GM12878 (cell line): Measurements from ENCODE around the gene DTX4. TPM values are rescaled to one million over a fixed set of nuclear protein-coding genes. Genes with fewer than 3 reads are reported as not detected.
A peak's percentile ranks its signal among the peaks of the same experiment; 100 is the strongest.

Source experiments
- ASH2L ChIP-seq: fragments of 300-600, 200-600 bp; sonication (generic); IDR thresholded peaks from 2 replicates; pipeline ENCODE4 v1.6.1; 2017; ENCODE audit warnings: low read depth, mild to moderate bottlenecking, borderline replicate concordance
- BCLAF1 ChIP-seq: fragments of 450-650 bp; IDR thresholded peaks from 2 replicates; pipeline ENCODE4 v1.6.1; 2017; ENCODE audit warnings: antibody characterized with exemption, mild to moderate bottlenecking, moderate library complexity
- BMI1 ChIP-seq: fragments of 450-650 bp; IDR thresholded peaks from 2 replicates; pipeline ENCODE4 v1.6.1; 2016; ENCODE audit warnings: mild to moderate bottlenecking, moderate library complexity, borderline replicate concordance
- IRF4 ChIP-seq: IDR thresholded peaks from 2 replicates; pipeline ENCODE4 v1.6.1; 2011; ENCODE audit warnings: low read depth, low read length
- JUND ChIP-seq: IDR thresholded peaks from 2 replicates; pipeline ENCODE4 v1.6.1; 2012; ENCODE audit warnings: low read depth, mild to moderate bottlenecking, low read length, improper control_type of control experiment, moderate library complexity
- KLF5 ChIP-seq: fragments of 450-650 bp; IDR thresholded peaks from 2 replicates; pipeline ENCODE4 v1.6.1; 2014; ENCODE audit warnings: mild to moderate bottlenecking; ENCODE audit not compliant: partially characterized antibody
- PAX5 ChIP-seq: IDR thresholded peaks from 2 replicates; pipeline ENCODE4 v1.6.1; 2011; ENCODE audit warnings: low read depth, low read length, borderline replicate concordance
- POLR2AphosphoS5 ChIP-seq: IDR thresholded peaks from 2 replicates; pipeline ENCODE4 v1.6.1; 2011; ENCODE audit warnings: mild to moderate bottlenecking, low read length, inconsistent platforms
- POU2F2 ChIP-seq: IDR thresholded peaks from 3 replicates; pipeline ENCODE4 v1.6.1; 2011; ENCODE audit warnings: low read depth, mild to moderate bottlenecking, low read length, borderline replicate concordance
- STAT1 ChIP-seq: fragments of 450-650 bp; conservative IDR thresholded peaks from 2 replicates; pipeline ENCODE4 v1.6.1; 2014; ENCODE audit warnings: antibody characterized with exemption, mild to moderate bottlenecking
- ZNF274 ChIP-seq: IDR thresholded peaks from one replicate; pipeline ENCODE4 v1.8.0; 2011; ENCODE audit not compliant: insufficient read length, insufficient read depth
- polyA plus RNA-seq, 11 experiments: library from polyadenylated mRNA; depleted of rRNA in 4 of 11; unstranded in 6 of 11; stranded (reverse) in 5 of 11; fragments of >200 nt; fragmentation: Nextera tagmentation in 4 of 11; fragmentation: Illumina TruSeq in 1 of 11; extraction: Ambion mirVana in 4 of 11; extraction: Trizol in 1 of 11; gene quantifications; 1 replicate in 1 of 11; 2 replicates in 10 of 11; pipeline versions ENCODE4 v1.2.1 to v1.2.3, GENCODE V29; 2011 to 2016; ENCODE audit warnings: inconsistent platforms in 2 of 11, missing spikeins in 2 of 11, low read depth in 1 of 11
- total RNA-seq, 4 experiments: library from RNA; depleted of rRNA in 3 of 4; stranded (reverse); fragments of >200 nt in 3 of 4; fragmentation: Illumina TruSeq in 1 of 4; extraction: Trizol in 1 of 4; gene quantifications; 2 replicates each; pipeline versions ENCODE4 v1.2.1 to v1.2.3, GENCODE V29; 2013 to 2021
- TF ChIP-seq, protein P1 (sequence below): IDR thresholded peaks from 2 replicates; pipeline ENCODE4 v1.6.1; 2012; ENCODE audit warnings: improper control_type of control experiment, low read depth, low read length; ENCODE audit not compliant: insufficient replicate concordance
- TF ChIP-seq, protein P2 (sequence below): fragments of 450-650 bp; IDR thresholded peaks from 2 replicates; pipeline ENCODE4 v1.6.1; 2016; ENCODE audit warnings: mild to moderate bottlenecking
- TF ChIP-seq, protein P3 (sequence below): fragments of 150-350 bp; IDR thresholded peaks from 2 replicates; pipeline ENCODE4 v1.6.1; 2014; ENCODE audit warnings: mild to moderate bottlenecking, low read depth, low read length
- TF ChIP-seq, protein P4 (sequence below): fragments of 450-650 bp; IDR thresholded peaks from 2 replicates; pipeline ENCODE4 v1.6.1; 2017; ENCODE audit warnings: low read depth, mild to moderate bottlenecking, moderate library complexity

Gene DTX4
- total and polyA plus RNA-seq, 10 of the 15 experiments (the other 5 are each of a cell fraction or from before 2014, with no cell fraction given), result 3.8 to 25.8 (median 10.5) TPM

DNA sequence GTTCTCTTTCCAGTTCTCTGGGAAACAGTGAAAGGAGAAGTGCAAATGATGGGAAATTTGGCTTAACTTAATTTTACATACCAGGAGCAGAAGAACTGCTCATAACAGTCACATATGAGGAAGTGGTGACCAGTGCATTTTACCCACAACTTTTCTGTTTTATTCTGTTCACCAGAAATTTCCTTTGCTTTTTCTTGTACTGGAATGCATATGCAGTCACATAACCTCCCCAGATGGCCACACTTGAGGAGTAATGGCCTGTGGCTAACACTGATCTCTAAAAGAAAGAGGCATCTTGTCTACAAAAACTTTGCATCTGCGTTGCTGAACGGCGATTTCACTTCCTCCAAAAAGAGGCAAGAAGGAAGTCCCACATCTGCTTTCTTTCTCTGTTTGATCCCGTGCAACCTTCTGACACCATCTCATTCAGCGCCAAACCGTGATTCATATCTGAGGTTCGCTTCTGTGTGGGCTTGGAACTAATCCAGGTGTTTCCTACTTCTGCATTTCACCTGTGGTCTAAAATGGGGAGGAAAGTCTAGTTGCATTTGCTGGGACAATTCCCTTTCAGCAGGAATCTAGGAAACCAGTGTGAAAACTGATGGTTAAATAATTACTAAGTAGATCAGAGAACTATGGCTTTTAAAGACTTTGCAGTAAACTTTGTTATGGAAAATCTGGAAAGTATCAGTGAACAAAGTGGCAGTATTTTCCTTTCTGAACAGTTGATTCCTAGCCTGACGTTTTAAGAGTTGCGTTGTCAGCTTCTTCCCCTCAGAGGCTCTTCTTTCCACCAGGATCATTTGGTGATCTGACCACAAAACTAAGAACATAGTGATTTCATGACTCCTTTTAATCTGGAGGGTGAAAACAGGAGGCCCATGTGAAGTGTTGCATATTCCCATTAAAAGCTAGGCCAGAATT, 45.0 kb downstream of the DTX4 start (continued):
- TF ChIP-seq PAX5 (peak; percentile 97), POLR2AphosphoS5 (peak; percentile 65; the same call in 1 of the 2 replicates), BCLAF1 (no peak), STAT1 (0 out of 2 replicates have a peak, but pooled peaks have one; percentile 33), ASH2L (no peak), KLF5 (peak; percentile 83), ZNF274 (no peak), IRF4 (peak; percentile 98), BMI1 (peak; percentile 93), POU2F2 (peak; percentile 97), JUND (peak; percentile 80)
- TF ChIP-seq, protein P1, sequence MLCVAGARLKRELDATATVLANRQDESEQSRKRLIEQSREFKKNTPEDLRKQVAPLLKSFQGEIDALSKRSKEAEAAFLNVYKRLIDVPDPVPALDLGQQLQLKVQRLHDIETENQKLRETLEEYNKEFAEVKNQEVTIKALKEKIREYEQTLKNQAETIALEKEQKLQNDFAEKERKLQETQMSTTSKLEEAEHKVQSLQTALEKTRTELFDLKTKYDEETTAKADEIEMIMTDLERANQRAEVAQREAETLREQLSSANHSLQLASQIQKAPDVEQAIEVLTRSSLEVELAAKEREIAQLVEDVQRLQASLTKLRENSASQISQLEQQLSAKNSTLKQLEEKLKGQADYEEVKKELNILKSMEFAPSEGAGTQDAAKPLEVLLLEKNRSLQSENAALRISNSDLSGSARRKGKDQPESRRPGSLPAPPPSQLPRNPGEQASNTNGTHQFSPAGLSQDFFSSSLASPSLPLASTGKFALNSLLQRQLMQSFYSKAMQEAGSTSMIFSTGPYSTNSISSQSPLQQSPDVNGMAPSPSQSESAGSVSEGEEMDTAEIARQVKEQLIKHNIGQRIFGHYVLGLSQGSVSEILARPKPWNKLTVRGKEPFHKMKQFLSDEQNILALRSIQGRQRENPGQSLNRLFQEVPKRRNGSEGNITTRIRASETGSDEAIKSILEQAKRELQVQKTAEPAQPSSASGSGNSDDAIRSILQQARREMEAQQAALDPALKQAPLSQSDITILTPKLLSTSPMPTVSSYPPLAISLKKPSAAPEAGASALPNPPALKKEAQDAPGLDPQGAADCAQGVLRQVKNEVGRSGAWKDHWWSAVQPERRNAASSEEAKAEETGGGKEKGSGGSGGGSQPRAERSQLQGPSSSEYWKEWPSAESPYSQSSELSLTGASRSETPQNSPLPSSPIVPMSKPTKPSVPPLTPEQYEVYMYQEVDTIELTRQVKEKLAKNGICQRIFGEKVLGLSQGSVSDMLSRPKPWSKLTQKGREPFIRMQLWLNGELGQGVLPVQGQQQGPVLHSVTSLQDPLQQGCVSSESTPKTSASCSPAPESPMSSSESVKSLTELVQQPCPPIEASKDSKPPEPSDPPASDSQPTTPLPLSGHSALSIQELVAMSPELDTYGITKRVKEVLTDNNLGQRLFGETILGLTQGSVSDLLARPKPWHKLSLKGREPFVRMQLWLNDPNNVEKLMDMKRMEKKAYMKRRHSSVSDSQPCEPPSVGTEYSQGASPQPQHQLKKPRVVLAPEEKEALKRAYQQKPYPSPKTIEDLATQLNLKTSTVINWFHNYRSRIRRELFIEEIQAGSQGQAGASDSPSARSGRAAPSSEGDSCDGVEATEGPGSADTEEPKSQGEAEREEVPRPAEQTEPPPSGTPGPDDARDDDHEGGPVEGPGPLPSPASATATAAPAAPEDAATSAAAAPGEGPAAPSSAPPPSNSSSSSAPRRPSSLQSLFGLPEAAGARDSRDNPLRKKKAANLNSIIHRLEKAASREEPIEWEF, result peak; percentile 42
- TF ChIP-seq, protein P2, sequence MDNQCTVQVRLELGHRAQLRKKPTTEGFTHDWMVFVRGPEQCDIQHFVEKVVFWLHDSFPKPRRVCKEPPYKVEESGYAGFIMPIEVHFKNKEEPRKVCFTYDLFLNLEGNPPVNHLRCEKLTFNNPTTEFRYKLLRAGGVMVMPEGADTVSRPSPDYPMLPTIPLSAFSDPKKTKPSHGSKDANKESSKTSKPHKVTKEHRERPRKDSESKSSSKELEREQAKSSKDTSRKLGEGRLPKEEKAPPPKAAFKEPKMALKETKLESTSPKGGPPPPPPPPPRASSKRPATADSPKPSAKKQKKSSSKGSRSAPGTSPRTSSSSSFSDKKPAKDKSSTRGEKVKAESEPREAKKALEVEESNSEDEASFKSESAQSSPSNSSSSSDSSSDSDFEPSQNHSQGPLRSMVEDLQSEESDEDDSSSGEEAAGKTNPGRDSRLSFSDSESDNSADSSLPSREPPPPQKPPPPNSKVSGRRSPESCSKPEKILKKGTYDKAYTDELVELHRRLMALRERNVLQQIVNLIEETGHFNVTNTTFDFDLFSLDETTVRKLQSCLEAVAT, result peak; percentile 91
- TF ChIP-seq, protein P3, sequence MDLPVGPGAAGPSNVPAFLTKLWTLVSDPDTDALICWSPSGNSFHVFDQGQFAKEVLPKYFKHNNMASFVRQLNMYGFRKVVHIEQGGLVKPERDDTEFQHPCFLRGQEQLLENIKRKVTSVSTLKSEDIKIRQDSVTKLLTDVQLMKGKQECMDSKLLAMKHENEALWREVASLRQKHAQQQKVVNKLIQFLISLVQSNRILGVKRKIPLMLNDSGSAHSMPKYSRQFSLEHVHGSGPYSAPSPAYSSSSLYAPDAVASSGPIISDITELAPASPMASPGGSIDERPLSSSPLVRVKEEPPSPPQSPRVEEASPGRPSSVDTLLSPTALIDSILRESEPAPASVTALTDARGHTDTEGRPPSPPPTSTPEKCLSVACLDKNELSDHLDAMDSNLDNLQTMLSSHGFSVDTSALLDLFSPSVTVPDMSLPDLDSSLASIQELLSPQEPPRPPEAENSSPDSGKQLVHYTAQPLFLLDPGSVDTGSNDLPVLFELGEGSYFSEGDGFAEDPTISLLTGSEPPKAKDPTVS, result no peak
- TF ChIP-seq, protein P4, sequence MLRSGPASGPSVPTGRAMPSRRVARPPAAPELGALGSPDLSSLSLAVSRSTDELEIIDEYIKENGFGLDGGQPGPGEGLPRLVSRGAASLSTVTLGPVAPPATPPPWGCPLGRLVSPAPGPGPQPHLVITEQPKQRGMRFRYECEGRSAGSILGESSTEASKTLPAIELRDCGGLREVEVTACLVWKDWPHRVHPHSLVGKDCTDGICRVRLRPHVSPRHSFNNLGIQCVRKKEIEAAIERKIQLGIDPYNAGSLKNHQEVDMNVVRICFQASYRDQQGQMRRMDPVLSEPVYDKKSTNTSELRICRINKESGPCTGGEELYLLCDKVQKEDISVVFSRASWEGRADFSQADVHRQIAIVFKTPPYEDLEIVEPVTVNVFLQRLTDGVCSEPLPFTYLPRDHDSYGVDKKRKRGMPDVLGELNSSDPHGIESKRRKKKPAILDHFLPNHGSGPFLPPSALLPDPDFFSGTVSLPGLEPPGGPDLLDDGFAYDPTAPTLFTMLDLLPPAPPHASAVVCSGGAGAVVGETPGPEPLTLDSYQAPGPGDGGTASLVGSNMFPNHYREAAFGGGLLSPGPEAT, result peak; percentile 99
